ENCODE data around the gene USP6NL.

GRCh38 chr10:11548768-11549099 lies 62.7 kb downstream of the USP6NL start:
- TF ChIP-seq CTCF (IDR thresholded peaks at IDR 0.05; ENCODE audit: borderline replicate concordance, extremely low read depth, low read length, poor library complexity, severe bottlenecking) (no peak), EZH2 (IDR thresholded peaks at IDR 0.05; ENCODE audit: borderline replicate concordance, low read depth, low read length, severe bottlenecking) (no peak)

All from DND-41 (cell line).